Duodenal mucosa (tissue), 2 donors: ENCODE measurements around the gene B3GNT9.
A peak's percentile ranks its signal among the peaks of the same experiment; 100 is the strongest.

Experiments
- H3K27ac ChIP-seq: one replicate; pipeline ENCODE4 v1.7.0; 2013; ENCODE audit warnings: low read depth, low read length
- H3K27me3 ChIP-seq, 2 donors: one replicate each; pipeline ENCODE4 v1.7.0; 2013; ENCODE audit warnings: low read length in 2 of 2, control low read depth in 1 of 2; ENCODE audit not compliant: insufficient read depth in 2 of 2, control insufficient read depth in 1 of 2
- H3K36me3 ChIP-seq, 2 donors: one replicate each; pipeline ENCODE4 v1.7.0; 2013; ENCODE audit warnings: low read length in 2 of 2, control low read depth in 1 of 2; ENCODE audit not compliant: insufficient read depth in 2 of 2, control insufficient read depth in 1 of 2
- H3K4me1 ChIP-seq, 2 donors: one replicate each; pipeline ENCODE4 v1.7.0; 2013; ENCODE audit warnings: low read length in 2 of 2, control low read depth in 1 of 2; ENCODE audit not compliant: insufficient read depth in 2 of 2, control insufficient read depth in 1 of 2
- H3K4me3 ChIP-seq, 2 donors: one replicate each; pipeline ENCODE4 v1.7.0; 2013; ENCODE audit warnings: low read length in 2 of 2, low read depth in 1 of 2
- H3K9ac ChIP-seq, 2 donors: one replicate each; pipeline ENCODE4 v1.7.0; 2013; ENCODE audit warnings: low read length in 2 of 2, low read depth in 1 of 2
- H3K9me3 ChIP-seq, 2 donors: one replicate each; pipeline ENCODE4 v1.7.0; 2013; ENCODE audit warnings: low read length in 2 of 2, control low read depth in 1 of 2; ENCODE audit not compliant: control insufficient read depth in 1 of 2

Gene B3GNT9

DNA sequence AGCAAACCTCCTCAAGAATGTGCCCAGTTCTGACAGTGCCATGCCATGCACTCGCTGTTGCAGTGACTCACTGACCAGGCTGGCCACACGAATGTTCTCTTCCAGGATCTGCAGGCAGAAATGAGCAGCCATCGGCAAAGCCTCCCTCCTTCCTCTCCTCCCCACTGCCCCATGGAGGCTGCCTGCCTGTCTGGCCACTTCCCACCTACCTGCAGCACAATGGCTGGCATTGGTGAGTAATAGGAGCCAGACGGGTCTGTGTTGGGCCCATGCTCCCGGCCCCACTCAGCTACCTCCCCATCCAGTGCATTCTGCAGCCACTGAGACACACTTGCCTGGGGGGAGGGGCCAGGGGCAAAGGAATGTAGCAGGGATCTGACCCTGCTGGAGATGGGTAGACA is 35.8 kb upstream of the B3GNT9 start:
- H3K27me3 ChIP-seq = no peaks in the 10 kb centered on the region
- H3K4me3 ChIP-seq = no peak overlapping the region
- H3K4me1 ChIP-seq = peaks cover 27 to 29% of the 10 kb centered on the region in 2 donors
- H3K27ac ChIP-seq = no peak overlapping the region
- H3K36me3 ChIP-seq = no peaks in the 10 kb centered on the region
- no peaks in the 10 kb centered on the region for H3K9me3 ChIP-seq
- H3K9ac ChIP-seq = no peak overlapping the region

DNA sequence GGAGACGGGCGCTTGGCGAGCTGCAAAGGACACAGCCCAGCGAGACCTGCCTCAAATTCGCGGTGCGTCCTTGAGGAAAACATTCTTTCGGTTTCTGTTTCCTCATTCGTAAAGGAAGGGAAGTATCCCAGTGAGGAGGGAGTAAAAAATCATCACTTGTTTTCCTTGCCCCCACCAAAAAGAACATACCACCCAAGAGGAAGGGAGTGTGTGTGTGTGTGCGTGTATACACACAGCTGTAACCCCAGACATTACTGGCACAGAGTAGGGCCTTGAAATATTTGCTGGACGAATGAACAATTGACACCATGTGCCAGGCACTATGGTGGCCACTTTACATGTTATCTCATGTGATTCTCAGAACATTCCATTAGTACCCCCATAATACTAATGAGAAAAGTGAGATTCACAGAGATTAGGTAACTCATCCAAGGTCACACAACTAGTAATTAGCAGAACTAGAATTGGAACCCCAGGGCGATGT is 34.9 kb upstream of the B3GNT9 start:
- H3K27ac ChIP-seq = no peak overlapping the region
- no peaks in the 10 kb centered on the region for H3K9me3 ChIP-seq
- H3K36me3 ChIP-seq = no peaks in the 10 kb centered on the region
- peaks cover 26 to 32% of the 10 kb centered on the region in 2 donors for H3K4me1 ChIP-seq
- no peaks in the 10 kb centered on the region for H3K27me3 ChIP-seq
- H3K9ac ChIP-seq = no peak overlapping the region
- peak overlapping the region; percentile 71 to 82 for H3K4me3 ChIP-seq

DNA sequence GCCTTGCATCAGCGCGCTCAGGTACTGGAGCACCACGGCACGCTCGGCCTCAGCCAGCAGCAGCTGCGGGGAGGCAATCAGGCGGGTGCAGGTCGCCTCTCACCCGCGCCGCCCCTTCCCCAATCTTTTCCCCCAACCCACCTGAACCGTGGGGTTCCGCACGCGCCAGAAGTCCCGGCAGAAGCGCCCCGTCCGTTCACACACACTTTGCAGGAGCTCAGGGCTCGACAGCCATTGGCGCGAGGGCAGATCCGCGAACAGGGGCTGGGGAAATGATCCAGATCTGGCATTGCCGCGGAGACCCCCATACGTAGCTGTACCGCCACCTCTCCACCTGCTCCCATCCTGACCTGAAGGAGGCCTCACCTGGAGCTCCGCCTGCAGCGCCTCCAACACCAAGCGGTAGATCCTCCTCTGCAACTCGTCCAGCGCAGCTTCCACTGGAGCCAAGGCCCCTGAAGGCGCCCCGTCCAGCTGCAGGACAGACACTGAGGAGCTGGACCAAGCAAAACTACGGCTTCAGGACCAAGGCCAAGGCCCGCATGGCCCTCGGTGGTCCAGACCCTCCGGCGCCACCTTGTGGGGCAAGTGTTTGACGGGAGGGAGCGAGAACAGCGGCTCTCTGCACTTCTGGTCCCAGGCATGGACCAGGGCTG is 34.3 kb upstream of the B3GNT9 start:
- H3K9ac ChIP-seq = no peak overlapping the region
- no peaks in the 10 kb centered on the region for H3K27me3 ChIP-seq
- no peaks in the 10 kb centered on the region for H3K36me3 ChIP-seq
- peaks cover 26 to 32% of the 10 kb centered on the region in 2 donors for H3K4me1 ChIP-seq
- no peaks in the 10 kb centered on the region for H3K9me3 ChIP-seq
- H3K27ac ChIP-seq = no peak overlapping the region
- peak overlapping the region; percentile 71 to 82 for H3K4me3 ChIP-seq

DNA sequence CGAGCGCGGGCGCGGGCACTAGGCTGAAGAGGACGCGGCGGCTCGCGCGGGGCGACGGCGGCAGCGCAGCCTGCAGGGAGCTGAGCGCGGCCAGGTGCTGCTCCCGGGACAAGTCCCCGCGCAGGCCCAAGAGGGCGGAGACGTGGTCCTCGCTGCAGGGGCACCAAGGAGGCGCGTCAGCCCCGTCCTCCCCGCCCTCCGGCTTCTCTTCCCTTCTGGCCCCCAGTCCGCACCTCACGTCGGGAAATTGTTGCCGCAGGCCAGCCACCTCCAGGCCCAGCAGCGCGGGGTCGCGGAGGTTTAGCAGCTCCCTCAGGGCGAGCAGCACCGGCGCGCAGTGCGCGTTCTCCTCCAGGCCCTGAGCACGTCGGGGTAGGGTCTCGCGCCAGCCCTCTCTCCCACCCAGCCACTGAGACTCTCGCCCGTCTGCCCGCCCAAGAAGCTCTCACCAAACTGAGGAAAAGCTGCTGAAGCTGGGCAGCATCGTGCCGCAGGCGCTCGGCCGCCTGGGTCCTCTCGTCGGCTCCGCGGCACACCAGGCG is 33.7 kb upstream of the B3GNT9 start:
- Histone ChIP-seq H3K4me1 (peaks cover 26 to 32% of the 10 kb centered on the region in 2 donors), H3K27me3 (no peaks in the 10 kb centered on the region), H3K27ac (peak overlapping the region; percentile 95), H3K9me3 (no peaks in the 10 kb centered on the region), H3K4me3 (peak overlapping the region; percentile 71 to 82), H3K36me3 (no peaks in the 10 kb centered on the region), H3K9ac (peak overlapping the region; percentile 78 to 84)

DNA sequence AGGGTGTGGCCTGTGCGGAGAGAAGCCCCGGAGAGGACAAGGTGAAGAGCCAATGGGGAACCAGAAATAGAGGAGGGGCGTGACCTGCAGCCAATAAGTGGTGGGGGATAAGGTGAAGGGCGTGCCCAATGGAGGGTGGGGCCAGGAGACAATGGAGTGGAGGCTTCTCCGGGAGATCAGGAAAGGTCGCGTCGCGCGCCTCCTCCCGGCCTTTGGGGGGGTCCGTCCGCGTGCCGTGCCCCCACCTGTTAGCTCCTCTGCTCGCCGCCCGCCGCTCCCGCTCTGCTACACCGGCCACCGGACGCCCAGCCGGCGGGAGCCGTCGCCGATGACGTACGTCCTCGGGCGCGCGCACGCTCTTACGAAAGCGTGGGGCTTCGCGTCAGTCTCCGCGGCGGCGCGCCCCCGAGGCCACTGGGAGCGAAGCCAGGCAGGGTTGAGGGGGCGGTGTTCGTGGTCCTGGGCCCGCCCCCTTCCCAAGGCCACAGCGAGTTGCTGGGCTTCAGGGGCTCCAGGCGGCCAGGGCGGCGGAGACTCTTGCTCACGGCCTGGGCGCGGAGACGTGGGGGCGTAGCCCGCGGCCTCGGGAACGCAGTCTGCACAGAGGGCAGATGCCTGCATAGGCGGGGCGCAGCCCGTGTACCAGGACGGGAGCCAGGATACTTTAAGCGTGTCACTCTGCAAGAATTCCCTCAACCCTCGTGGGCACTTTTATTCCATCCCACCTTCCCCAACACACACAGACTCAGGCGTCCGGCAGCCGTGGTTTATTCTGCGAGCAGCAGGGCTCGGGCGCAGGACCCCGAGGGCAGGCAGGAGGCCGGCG is 33.0 kb upstream of the B3GNT9 start, which contains the start of gene MATCAP1:
Gene MATCAP1 (minus strand): TSS at position 337 of the 826 bp plus-strand sequence. CDS start 3,353 bp downstream, outside the sequence.
- Histone ChIP-seq H3K4me3 (peak within 1 kb of the TSS; percentile 71 to 82), H3K36me3 (no peaks in the 10 kb centered on the region), H3K9me3 (no peaks in the 10 kb centered on the region), H3K27me3 (no peaks in the 10 kb centered on the region), H3K4me1 (peaks cover 26 to 32% of the 10 kb centered on the region in 2 donors), H3K9ac (peak within 1 kb of the TSS; percentile 78 to 84), H3K27ac (peak within 1 kb of the TSS; percentile 95)

DNA sequence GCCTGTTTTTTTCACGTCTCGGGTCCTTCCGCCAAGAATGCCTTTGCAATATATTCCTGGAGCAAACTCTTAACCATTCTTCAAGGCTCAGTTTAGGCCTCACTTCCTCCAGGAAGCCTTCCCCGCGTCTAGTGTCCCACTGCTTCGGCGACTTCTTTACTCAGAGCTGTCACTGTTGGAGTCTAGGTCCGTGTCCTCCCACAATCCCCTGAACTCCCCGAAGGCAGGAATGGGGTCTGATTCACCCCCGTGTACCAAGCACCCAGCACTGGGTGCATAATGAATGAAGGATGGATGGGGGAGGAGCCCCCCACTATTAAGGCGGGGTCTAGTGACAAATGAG is 32.5 kb upstream of the B3GNT9 start:
- H3K36me3 ChIP-seq = no peaks in the 10 kb centered on the region
- H3K9me3 ChIP-seq = no peaks in the 10 kb centered on the region
- peaks cover 30 to 37% of the 10 kb centered on the region in 2 donors for H3K4me1 ChIP-seq
- H3K4me3 ChIP-seq = peak overlapping the region; percentile 71 to 82
- peak overlapping the region; percentile 48 to 78 for H3K9ac ChIP-seq
- no peaks in the 10 kb centered on the region for H3K27me3 ChIP-seq
- H3K27ac ChIP-seq = peak overlapping the region; percentile 95

DNA sequence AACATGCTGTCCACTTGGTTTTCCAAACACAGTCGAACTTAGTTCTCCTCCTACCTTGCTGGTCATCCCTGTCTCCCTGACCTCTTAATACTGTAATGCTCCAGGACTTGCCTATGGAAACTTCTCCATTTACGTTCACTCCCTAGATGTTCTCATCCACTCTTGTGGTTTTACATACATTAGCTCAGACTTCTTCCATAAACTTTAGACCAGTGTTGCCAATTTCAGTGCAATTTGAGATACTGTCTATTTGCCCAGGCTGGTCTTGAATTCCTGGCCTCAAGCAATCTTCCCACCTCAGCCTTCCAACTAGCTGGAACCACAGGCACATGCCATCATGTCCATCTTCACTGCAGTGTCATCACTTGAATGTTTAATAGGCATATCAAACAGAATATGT is 31.5 kb upstream of the B3GNT9 start:
- Histone ChIP-seq H3K4me3 (no peak overlapping the region), H3K4me1 (peaks cover 35 to 44% of the 10 kb centered on the region in 2 donors), H3K27ac (no peak overlapping the region)

DNA sequence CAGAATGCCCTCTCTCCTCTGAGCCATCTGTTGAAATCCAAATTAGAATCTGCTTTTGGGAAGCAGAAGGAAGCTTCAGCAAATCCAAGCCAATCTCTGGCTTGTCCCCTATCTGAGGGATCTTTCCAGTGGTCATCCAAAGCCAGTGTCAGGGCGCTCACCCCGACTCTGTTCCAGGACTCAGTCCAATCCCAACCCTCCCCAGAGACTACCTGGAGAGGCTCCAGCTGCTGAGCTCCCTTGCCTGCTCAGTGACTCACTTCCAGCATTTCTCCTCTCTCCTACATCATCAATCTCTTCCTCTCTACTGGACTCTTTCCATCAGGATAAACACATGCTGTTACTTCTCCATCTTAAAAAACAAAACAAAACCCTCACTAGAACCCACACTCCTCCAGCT is 30.5 kb upstream of the B3GNT9 start:
- Histone ChIP-seq H3K9ac (no peak overlapping the region), H3K27ac (no peak overlapping the region), H3K4me1 (peaks cover 35 to 45% of the 10 kb centered on the region in 2 donors)

More for the DNA sequence above, 31.5 kb upstream of the B3GNT9 start:
- Histone ChIP-seq H3K27me3 (no peaks in the 10 kb centered on the region), H3K9me3 (no peaks in the 10 kb centered on the region), H3K9ac (no peak overlapping the region), H3K36me3 (no peaks in the 10 kb centered on the region)

DNA sequence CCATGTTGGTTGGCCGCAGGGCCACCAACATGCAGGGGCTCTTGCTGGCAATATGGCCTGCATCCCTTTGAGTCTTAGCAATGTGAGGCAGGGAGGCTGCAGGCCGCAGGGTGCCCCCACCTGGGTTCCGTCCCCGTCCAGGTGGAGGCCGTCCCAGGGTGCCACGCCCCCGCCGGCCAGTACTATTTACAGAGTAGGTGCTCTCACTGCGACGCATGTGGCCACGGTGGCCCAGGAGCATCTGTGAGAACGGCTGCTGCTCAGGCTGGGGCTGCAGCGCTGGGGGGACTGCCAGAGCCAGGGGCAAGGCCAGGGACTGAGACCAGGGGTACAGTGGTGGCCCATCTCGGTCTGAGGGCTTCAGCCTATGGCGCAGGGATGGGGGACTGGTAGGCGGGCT is 29.4 kb upstream of the B3GNT9 start:
- Histone ChIP-seq H3K9ac (no peak overlapping the region), H3K4me3 (no peak overlapping the region), H3K27ac (no peak overlapping the region), H3K9me3 (no peaks in the 10 kb centered on the region), H3K4me1 (peaks cover 26 to 36% of the 10 kb centered on the region in 2 donors), H3K36me3 (no peaks in the 10 kb centered on the region), H3K27me3 (no peaks in the 10 kb centered on the region)

More for the DNA sequence above, 30.5 kb upstream of the B3GNT9 start:
- Histone ChIP-seq H3K4me3 (no peak overlapping the region), H3K9me3 (no peaks in the 10 kb centered on the region), H3K36me3 (no peaks in the 10 kb centered on the region), H3K27me3 (no peaks in the 10 kb centered on the region)
